Cardiac fibroblast (primary cell): ENCODE measurements around the gene BRMS1.
A peak's percentile ranks its signal among the peaks of the same experiment; 100 is the strongest.

ENCODE experiments used
- DNase-seq, 2 donors: peaks; one replicate each; pipeline versions ENCODE4 v3.0.0 to v3.0.0-alpha.2; 2010; ENCODE audit warnings: low read depth in 2 of 2
- H3K4me3 ChIP-seq, 2 donors: replicated peaks in 1 of 2; 1 replicate in 1 of 2; 2 replicates in 1 of 2; pipeline ENCODE4 v1.5.1; 2011; ENCODE audit warnings: low read depth in 2 of 2, low read length in 2 of 2, mild to moderate bottlenecking in 2 of 2, moderate library complexity in 1 of 2
- CTCF ChIP-seq: IDR thresholded peaks from one replicate; pipeline ENCODE4 v1.5.1; 2011; ENCODE audit warnings: low read depth, mild to moderate bottlenecking, low read length, inconsistent platforms

The BRMS1 gene

GRCh38 chr11:66366844-66367477, 22.1 kb upstream of the BRMS1 start:
- TF ChIP-seq CTCF, result no peak
- no peak for DNase-seq
- no peak overlapping the region for H3K4me3 ChIP-seq

GRCh38 chr11:66365711-66366619, 21.1 kb upstream of the BRMS1 start:
- TF ChIP-seq CTCF, result no peak
- no peak overlapping the region for H3K4me3 ChIP-seq
- DNase-seq, result no peak

- H3K4me3 ChIP-seq, result no peak overlapping the region
- DNase-seq, result no peak
- no peak for TF ChIP-seq CTCF
Measured at GRCh38 chr11:66365166-66365565, 20.3 kb upstream of the BRMS1 start.

GRCh38 chr11:66363805-66364535, 19.1 kb upstream of the BRMS1 start:
- peak; percentile 77 for TF ChIP-seq CTCF
- H3K4me3 ChIP-seq, result no peak overlapping the region
- DNase-seq, result peak; percentile 20 to 37

GRCh38 chr11:66363187-66363601, 18.3 kb upstream of the BRMS1 start:
- no peak for TF ChIP-seq CTCF
- no peak overlapping the region for H3K4me3 ChIP-seq
- DNase-seq, result no peak

GRCh38 chr11:66362481-66363147, 17.7 kb upstream of the BRMS1 start:
- no peak for DNase-seq
- no peak overlapping the region for H3K4me3 ChIP-seq
- TF ChIP-seq CTCF, result no peak
